Suprapubic skin (tissue), 4 donors: Measurements from ENCODE around the gene TBC1D5.

Experiments
- CTCF ChIP-seq, 2 donors: fragments of 200-600 bp in 1 of 2; fragments of 450-650 bp in 1 of 2; sonication (generic) in 1 of 2; IDR thresholded peaks; one replicate each; pipeline ENCODE4 v1.5.1; 2016 to 2019; ENCODE audit warnings: antibody characterized with exemption in 2 of 2, mild to moderate bottlenecking in 1 of 2, moderate library complexity in 1 of 2
- EP300 ChIP-seq: sonication (generic); formaldehyde crosslinking; IDR thresholded peaks from one replicate; pipeline ENCODE4 v1.6.1; 2017; ENCODE audit warnings: antibody characterized with exemption
- POLR2A ChIP-seq, 2 donors: fragments of 450-650 bp; IDR thresholded peaks; one replicate each; pipeline ENCODE4 v1.6.1; 2017; ENCODE audit warnings: antibody characterized with exemption in 2 of 2, mild to moderate bottlenecking in 2 of 2, moderate library complexity in 2 of 2
- POLR2AphosphoS5 ChIP-seq, 3 donors: sonication (generic); formaldehyde crosslinking; IDR thresholded peaks; one replicate each; pipeline ENCODE4 v1.6.1; 2017; ENCODE audit warnings: antibody characterized with exemption in 3 of 3

GRCh38 chr3:17287006-17287689 lies 455.3 kb downstream of the TBC1D5 start:
- TF ChIP-seq POLR2AphosphoS5 (IDR thresholded peaks at IDR 0.05) (no peak), CTCF (IDR thresholded peaks at IDR 0.05) (no peak), POLR2A (IDR thresholded peaks at IDR 0.05) (no peak), EP300 (no peak)
